Measurements from ENCODE around the gene BMP4.

DNA sequence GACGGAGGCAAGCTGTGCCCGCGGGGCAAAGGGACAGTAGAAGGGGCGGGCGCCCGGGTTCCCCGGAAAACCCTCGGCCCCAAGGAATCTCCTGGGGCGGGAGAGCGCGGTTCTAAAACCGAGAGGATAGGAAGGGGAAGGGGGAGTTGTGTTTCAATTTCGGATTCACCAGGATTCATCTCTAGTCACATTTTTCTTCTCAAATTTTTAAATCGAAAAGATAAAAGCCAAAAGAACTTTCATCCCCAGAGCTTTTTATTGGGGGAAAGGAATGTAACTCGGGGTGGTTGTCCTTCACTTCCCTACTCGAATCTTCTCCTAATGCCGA is 1.4 kb downstream of the BMP4 start:
- TF ChIP-seq, protein P1, sequence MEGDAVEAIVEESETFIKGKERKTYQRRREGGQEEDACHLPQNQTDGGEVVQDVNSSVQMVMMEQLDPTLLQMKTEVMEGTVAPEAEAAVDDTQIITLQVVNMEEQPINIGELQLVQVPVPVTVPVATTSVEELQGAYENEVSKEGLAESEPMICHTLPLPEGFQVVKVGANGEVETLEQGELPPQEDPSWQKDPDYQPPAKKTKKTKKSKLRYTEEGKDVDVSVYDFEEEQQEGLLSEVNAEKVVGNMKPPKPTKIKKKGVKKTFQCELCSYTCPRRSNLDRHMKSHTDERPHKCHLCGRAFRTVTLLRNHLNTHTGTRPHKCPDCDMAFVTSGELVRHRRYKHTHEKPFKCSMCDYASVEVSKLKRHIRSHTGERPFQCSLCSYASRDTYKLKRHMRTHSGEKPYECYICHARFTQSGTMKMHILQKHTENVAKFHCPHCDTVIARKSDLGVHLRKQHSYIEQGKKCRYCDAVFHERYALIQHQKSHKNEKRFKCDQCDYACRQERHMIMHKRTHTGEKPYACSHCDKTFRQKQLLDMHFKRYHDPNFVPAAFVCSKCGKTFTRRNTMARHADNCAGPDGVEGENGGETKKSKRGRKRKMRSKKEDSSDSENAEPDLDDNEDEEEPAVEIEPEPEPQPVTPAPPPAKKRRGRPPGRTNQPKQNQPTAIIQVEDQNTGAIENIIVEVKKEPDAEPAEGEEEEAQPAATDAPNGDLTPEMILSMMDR (IDR thresholded peaks at IDR 0.05; ENCODE audit: extremely low read depth in 1 of 2, insufficient read depth in 1 of 2, low read depth in 1 of 2, low read length in 2 of 2): no peak
- TF ChIP-seq, protein P2, sequence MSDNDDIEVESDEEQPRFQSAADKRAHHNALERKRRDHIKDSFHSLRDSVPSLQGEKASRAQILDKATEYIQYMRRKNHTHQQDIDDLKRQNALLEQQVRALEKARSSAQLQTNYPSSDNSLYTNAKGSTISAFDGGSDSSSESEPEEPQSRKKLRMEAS (IDR thresholded peaks at IDR 0.05; ENCODE audit: insufficient read depth, insufficient read length): no peak
- TF ChIP-seq POLR2AphosphoS5 (IDR thresholded peaks at IDR 0.05; ENCODE audit: insufficient read depth, low read depth, low read length) (no peak), POLR2A (IDR thresholded peaks at IDR 0.05; ENCODE audit: low read depth, low read length) (no peak), GATA2 (IDR thresholded peaks at IDR 0.05; ENCODE audit: insufficient read depth, insufficient read length, low read depth, low read length) (no peak), MYC (IDR thresholded peaks at IDR 0.05; ENCODE audit: low read depth, low read length) (no peak), EZH2 (IDR thresholded peaks at IDR 0.05; ENCODE audit: borderline replicate concordance, low read depth, low read length, severe bottlenecking) (no peak), JUN (IDR thresholded peaks at IDR 0.05; ENCODE audit: borderline replicate concordance, insufficient read depth, insufficient read length, low read depth) (no peak), FOS (IDR thresholded peaks at IDR 0.05; ENCODE audit: borderline replicate concordance, insufficient read depth, low read length) (no peak)
